NCI-H524 (cell line): Measurements from ENCODE around the gene MAP2K4.

ENCODE experiments used
- DNase-seq, 2 experiments: peaks; one replicate each; lab custom pipeline; 2025; lab: John Stamatoyannopoulos, UW

The MAP2K4 gene

DNA sequence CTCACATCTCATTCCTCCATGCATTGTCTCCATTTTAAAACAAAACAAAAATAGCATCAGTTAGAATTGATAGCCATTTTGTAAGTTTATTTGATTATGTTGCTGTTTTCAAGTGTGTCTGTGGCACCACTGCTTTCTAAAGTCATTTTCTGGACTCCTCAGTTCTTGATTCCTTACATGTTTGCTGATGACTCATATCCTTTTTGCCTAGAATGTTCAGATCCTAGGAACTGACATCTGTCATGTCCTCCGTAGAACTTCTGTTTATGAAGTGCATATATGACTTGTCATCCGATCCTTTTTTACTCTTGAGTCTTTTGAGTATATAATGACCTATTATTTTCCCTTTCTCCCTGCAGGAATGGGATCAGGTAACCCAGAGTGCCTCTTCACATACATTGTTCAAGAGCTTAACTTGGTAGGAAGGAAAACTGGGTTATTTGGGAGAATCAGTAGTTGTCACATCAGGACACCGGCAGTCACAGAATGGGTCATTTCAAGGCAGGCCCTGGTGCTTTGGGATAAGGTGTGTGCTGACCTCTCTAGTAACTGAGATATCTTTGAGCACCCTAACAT lies 69.2 kb downstream of the MAP2K4 start:
- peak; percentile 37 to 68 for DNase-seq

DNA sequence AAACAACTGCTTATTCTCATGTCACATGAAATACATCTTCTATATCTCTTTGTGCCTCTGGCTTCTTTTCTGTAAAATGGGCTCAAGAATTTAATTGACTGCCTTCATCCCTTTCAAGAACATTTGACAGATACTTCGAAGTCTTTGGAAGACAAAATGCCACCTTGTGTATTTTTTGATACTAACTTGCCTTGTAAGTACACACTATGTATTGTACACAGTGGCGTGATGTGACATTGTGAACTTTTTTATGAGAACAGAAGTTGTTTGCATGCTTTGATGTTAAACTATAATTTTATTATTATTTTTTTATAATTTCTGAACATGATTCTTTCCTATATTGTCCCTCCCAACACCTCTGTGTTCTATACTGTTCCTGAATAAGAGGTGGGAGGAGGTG lies 73.7 kb downstream of the MAP2K4 start:
- DNase-seq = no peak

GRCh38 chr17:12095522-12095921 lies 74.8 kb downstream of the MAP2K4 start:
- no peak for DNase-seq

DNA sequence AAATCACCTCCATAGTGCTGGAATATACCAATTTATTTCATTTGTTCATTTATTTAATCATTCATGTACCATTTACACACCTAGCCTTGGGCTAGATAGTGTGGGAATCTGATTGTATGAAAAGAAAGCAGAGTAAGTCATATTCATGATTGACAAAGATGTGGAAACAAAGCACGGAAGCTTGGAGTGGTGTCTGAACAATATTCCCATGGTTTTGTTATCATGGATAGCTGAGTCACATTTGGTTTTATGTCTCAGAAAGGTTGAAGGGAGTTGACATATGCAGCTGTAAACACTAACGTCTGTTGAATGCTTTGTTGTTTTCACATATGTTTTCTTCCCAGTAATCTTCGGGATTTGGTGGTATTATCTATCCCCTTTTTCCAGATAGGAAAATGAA lies 76.6 kb downstream of the MAP2K4 start:
- no peak for DNase-seq

DNA sequence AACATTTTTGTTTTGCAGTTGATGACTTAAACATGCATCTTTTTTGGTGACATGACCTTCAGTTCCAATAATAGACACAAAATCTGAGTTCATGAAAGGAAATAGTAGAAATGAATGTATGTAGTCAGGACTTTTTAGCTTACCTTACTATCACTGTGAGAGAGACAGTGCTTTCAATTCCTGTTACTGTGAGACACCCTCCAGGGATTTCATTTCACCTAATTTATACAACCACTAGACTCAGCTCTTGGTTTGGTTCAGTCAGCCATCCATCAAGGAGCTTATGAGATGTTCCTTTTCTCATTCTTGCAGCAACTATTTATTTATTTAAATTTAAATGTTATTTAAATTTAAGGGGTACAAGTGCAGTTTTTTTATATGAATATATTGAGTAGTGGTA lies 77.9 kb downstream of the MAP2K4 start:
- no peak for DNase-seq

- DNase-seq = no peak
Observed at GRCh38 chr17:12099412-12099811, 78.7 kb downstream of the MAP2K4 start.

DNA sequence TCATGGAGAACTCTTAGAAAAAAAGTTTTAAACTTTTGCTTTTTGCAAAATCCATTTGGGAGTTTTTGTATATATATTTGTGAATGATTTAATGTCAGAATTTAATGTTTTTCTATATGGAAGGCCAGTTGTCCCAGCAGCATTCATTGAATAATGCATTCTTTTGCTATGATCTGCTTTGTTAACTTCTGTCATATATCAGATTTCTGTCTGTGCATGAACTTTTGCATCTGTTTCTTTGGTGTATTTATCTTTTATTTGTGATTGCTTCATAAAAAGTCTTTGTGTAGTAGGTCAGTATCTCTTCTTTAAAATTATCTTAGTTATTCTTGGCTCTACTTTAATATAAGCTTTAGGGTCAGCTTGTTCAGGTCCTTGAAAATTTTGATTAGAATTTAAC lies 84.2 kb downstream of the MAP2K4 start:
- no peak for DNase-seq

GRCh38 chr17:12107905-12108304 lies 87.2 kb downstream of the MAP2K4 start:
- DNase-seq = no peak

DNA sequence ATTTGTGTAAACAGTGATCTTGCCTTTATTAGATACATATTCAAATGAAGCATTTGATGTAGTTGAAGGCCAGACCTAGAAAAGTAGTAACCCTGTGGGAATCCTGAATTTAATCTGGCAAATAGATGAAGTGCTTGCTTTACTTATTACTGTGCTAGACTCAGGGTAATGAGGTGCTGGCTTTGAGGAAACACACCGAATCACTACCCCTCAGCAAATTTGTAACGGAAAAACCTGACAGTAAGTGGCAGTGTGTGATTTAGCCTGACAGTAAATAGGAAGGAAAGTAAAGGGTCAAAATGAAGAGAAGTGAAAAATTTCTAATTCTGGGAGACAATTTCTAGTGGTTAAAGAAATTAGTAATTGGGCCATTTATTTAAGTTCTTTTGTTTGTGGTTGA lies 90.2 kb downstream of the MAP2K4 start:
- DNase-seq = no peak

- no peak for DNase-seq
Observed at GRCh38 chr17:12113156-12113555, 92.5 kb downstream of the MAP2K4 start.

DNA sequence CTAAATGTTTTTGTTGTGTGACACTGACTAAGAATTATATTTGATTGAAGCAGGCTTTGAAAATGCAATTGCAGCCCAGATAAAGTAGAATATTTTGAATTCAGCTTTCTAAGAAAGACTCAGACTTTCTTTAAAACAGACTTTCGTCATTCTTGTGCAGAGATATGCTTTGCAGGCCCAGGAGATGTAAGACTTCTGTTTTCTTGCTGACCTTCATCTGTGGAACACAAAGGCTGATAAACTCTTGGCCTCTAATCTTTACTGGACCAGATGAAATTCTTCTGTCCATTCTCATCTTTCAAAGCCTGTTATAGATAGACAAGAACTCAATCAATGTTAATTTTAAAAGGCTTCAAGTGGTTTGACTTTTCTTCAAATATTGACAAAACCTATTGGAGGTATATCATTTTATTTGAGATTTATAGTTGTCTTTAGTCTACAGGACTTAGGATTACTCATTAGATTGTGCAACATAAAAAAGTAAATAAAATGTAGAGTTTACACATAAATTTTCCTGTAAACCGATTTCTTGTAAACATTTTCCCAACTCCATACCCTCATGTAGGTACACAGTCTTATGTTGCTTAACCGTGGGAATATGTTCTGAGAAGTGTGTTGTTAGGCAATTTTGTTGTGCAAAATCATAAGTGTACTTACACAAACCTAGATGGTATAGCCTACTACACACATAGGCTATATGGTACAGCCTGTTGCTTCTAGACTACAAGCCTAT lies 94.2 kb downstream of the MAP2K4 start:
- DNase-seq = no peak

DNA sequence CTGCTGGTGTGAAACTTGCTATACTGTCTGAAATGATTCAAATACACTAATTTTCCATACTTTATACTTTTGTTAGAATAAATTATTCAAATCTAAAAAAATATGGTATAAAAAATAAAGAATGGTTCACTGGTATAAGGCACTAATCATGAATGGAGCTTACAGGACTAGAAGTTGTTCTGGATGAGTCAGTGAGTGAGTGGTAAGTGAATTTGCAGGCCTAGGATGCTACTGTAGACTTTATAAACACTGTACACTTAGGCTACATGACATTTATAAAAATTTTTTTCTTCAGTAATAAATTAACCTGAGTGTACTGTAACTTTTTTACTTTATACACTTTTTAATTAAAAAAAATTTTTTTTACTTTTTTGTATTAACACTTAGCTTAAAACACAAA lies 95.5 kb downstream of the MAP2K4 start:
- no peak for DNase-seq

GRCh38 chr17:12118617-12119016 lies 97.9 kb downstream of the MAP2K4 start:
- no peak for DNase-seq

DNA sequence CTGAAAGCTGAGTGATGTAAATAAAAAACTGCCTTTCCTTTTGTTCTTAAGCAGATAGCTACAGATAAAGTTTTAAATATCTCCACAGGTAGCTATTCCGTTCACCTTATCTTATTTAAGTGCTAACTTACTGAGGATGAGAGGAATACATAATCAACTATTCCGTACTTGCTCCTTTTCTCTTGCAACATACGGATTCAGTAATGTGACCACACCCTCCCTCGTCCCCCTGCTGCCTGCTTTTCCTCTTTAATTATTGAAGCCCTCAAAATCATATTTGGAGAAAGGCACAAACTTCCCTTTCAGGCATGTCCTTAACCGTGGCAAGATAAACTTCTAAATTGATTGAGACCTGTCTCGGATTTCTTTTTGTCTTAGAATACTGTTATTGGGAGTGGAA lies 101.4 kb downstream of the MAP2K4 start:
- DNase-seq = no peak

GRCh38 chr17:12127177-12127576 lies 106.5 kb downstream of the MAP2K4 start:
- DNase-seq = no peak

- DNase-seq = no peak
Observed at GRCh38 chr17:12127667-12128066, 107.0 kb downstream of the MAP2K4 start.

DNA sequence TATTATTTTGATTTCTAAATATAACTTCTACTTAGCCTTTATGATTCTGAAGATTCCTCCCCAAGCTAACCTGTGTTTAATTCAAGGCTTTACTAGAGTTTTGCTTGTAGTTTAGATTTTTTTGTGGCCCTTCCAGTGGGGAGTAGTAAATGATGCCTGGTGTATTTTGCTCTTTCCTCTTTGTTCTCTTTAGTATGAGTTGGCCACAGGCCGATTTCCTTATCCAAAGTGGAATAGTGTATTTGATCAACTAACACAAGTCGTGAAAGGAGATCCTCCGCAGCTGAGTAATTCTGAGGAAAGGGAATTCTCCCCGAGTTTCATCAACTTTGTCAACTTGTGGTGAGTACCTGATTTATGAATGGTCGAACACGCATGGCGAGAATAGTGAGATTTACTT lies 108.3 kb downstream of the MAP2K4 start:
- no peak for DNase-seq

DNA sequence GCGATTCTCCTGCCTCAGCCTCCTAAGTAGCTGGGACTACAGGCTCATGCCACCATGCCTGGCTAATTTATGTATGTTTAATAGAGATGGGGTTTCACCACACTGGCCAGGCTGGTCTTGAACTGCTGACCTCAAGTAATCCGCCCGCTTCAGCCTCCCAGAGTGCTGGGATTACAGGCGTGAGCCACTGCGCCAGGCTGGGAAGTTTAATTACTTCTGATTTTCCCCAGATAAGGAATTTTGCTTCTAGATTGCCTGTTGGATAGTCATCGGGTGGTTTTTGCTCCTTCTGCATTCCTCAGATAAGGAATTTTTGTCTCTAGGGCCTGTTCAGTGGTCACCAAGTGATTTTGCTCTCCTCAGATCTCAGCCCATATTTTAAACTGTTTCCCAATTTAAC lies 112.5 kb downstream of the MAP2K4 start:
- no peak for DNase-seq

DNA sequence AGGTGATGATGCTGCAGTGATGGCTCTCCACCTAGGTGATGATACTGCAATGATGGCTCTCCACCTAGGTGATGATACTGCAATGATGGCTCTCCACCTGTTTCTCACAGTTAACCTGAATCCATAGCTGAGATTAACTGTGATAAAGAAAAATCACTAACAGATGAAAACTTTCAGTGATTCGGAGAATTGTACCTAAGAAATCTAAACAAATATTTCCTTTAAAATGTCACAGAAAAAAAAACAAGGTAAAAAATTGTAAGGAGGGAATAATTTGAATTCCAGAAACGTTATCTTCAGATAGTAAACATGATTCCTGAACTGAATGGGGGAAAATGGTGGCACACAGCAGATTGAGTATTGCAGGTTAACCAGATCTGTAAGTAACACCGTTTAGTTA lies 113.4 kb downstream of the MAP2K4 start:
- no peak for DNase-seq

DNA sequence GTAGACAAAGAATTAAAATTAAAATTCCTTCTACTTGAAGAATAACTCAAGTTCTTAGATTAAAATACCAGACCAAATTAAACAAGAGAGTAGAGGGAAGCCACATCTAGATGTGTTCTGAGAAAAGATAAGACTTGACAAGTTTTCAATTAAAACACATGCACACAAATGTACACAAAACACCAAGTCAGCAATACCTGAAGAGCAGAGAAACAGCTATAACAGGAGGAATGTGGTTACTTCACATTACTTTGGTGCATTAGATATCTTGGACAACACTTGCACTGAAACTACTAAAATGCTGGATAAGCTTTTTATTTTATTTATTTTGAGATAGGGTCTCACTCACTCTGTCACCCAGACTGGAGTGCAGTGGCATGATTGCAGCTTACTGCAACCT lies 113.9 kb downstream of the MAP2K4 start:
- no peak for DNase-seq

GRCh38 chr17:12136243-12136642 lies 115.6 kb downstream of the MAP2K4 start:
- DNase-seq = no peak

- no peak for DNase-seq
Observed at GRCh38 chr17:12136646-12137045, 116.0 kb downstream of the MAP2K4 start.

- DNase-seq = no peak
Observed at GRCh38 chr17:12137859-12138258, 117.2 kb downstream of the MAP2K4 start.

GRCh38 chr17:12140685-12141084 lies 120.0 kb downstream of the MAP2K4 start:
- no peak for DNase-seq
